Fibroblast of the aortic adventitia (primary cell): ENCODE results near the gene ZCWPW2. TPM values are rescaled to one million over a fixed set of nuclear protein-coding genes. Genes with fewer than 3 reads are reported as not detected.

Experiments used
- DNase-seq: peaks from one replicate; pipeline ENCODE4 v3.0.0-alpha.2; 2010; ENCODE audit warnings: low read depth
- H3K4me3 ChIP-seq: 2 replicates; pipeline ENCODE4 v1.5.1; 2011; ENCODE audit warnings: low read depth, mild to moderate bottlenecking, control low read depth, low read length, moderate library complexity
- total RNA-seq: library from RNA; depleted of rRNA; stranded (reverse); fragments of >200 nt; gene quantifications from 2 replicates; pipeline ENCODE4 v1.2.3, GENCODE V29; 2012; ENCODE audit warnings: low replicate concordance
- TF ChIP-seq, protein P1 (sequence below): IDR thresholded peaks from 2 replicates; pipeline ENCODE4 v1.5.1; 2011; ENCODE audit warnings: mild to moderate bottlenecking, low read length, control low read depth, inconsistent platforms; ENCODE audit not compliant: insufficient read depth

Gene ZCWPW2
- total RNA-seq, 1 donor = 1.2 TPM

DNA sequence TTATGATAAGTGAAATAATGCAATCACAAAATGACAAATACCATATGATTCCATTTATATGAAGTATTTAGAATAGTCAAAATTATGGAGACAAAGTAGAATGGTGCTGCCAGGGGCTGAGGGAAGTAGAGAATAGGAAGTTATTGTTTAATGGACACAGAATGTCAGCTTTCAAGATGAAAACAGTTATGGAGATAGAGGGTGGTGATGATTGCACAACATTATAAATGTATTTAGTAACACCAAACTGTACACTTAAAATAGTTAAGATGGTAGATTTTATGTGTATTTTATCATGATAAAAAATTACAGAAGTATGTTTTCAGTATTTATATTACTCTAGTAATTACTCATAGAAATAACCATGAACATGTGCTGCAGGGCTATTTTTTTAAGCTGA, 100.9 kb downstream of the ZCWPW2 start:
- no peak for DNase-seq
- H3K4me3 ChIP-seq = no peak overlapping the region
- TF ChIP-seq, protein P1, sequence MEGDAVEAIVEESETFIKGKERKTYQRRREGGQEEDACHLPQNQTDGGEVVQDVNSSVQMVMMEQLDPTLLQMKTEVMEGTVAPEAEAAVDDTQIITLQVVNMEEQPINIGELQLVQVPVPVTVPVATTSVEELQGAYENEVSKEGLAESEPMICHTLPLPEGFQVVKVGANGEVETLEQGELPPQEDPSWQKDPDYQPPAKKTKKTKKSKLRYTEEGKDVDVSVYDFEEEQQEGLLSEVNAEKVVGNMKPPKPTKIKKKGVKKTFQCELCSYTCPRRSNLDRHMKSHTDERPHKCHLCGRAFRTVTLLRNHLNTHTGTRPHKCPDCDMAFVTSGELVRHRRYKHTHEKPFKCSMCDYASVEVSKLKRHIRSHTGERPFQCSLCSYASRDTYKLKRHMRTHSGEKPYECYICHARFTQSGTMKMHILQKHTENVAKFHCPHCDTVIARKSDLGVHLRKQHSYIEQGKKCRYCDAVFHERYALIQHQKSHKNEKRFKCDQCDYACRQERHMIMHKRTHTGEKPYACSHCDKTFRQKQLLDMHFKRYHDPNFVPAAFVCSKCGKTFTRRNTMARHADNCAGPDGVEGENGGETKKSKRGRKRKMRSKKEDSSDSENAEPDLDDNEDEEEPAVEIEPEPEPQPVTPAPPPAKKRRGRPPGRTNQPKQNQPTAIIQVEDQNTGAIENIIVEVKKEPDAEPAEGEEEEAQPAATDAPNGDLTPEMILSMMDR = no peak

DNA sequence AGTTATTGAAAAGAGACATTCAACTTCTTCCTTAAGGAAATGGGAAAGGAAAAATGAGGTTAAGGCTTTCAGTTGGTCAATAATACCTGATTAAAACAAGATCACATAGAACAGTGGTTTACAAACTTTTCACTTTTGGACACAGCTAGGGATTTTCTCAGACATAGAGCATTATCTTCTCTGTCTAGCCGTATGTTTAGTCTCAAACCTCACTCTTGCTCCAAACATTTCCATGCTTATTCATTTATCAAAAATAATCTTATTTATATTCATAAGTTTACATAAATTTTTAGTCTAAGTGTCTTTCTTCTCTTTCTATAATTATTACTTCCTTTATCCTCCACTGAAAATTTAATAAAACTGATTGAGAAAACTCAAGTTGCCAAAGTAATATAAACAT, 114.3 kb downstream of the ZCWPW2 start:
- TF ChIP-seq, protein P1 = no peak
- no peak for DNase-seq
- no peak overlapping the region for H3K4me3 ChIP-seq

DNA sequence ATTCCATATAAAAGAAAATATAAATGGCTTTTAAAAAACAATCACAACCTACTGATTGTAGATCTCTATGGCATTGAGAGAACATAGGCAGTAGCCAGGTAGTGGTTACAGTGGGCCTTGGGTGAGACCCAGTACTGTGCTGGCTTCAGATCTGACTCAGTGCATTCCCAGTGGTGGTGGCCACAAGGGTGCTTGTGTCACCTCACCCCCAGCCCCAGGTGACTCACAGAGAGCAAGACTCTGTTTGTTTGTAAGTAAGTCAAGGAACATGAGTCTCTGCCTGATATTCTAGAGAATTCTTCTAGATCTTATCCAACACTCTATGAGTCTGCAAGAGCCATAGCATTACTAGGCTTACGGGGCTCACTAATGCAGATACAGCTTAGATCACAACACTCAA, 118.9 kb downstream of the ZCWPW2 start:
- no peak overlapping the region for H3K4me3 ChIP-seq
- DNase-seq = no peak
- TF ChIP-seq, protein P1 = no peak

DNA sequence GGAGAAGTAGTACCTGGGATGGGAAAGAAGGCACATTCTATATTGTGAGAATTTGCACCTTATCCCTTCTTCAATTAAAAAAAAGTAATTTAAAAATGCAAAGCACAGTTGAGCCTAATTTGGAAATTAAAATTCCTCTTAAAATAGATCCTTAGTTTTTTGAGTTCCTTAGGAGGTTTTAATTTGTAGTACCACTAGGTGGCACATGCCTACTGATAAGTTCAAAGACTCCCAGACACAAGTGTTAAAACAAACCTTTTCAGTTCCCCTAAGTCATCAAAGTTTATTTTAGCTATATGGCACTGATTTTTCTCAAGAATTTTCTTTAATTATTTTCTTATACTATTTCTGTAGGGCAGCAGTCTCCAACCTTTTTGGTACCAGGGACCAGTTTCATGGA, 127.7 kb downstream of the ZCWPW2 start:
- TF ChIP-seq, protein P1 = peak; percentile 63
- DNase-seq = peak; percentile 69
- no peak overlapping the region for H3K4me3 ChIP-seq

DNA sequence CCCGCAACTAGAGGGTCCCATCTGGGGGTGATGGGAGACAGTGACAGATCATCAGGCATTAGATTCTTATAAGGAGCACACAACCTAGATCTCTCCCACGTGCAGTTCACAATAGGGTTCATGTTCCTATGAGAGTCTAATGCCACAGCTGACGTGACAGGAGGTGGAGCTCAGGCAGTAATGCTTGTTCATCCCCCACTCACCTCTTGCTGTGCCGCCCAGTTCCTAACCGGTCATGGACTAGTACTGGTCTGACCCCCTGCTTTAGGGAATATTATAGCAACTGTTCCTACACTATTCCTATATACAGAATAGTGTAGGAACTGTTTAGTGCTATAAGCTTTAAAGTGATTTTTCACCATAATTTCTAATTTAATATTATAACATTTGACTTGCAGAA, 128.2 kb downstream of the ZCWPW2 start:
- DNase-seq = no peak
- no peak overlapping the region for H3K4me3 ChIP-seq
- TF ChIP-seq, protein P1 = no peak

DNA sequence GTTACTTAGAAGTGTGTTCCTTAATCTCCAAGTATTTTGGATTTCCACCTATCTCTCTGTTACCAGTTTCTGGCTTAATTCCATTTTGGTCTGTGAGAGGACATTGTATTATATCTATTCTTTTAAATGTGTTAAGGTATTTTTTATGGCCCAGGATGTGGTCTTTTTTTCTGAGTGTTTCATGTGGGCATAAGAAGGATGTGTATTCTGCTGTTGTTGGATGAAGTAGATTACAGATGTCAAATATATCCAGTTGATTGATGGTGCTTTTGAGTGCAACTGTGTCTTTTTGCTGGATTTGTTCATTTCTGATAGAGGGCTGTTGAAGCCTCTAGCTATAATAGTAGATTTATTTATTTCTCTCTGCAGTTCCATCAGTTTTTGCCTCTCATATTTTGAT, 136.6 kb downstream of the ZCWPW2 start:
- TF ChIP-seq, protein P1 = no peak

DNA sequence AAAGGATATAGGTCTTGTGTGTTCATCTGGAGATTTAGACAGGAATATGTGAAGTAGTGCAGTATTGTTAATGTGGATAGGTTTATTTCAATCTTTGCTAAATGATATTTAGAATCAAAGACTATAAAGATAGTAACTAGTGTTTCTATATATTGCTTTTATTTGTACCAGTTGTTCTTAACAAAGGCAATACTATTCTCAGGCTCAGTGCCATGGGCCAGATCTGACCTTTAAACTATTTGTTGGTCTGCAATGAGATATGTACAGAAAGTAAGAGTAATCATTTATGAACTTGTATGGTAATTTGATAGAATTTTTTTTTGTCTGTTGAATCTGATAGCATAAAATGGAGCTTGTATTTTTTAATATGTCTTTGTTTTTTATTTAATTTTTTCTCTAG, 146.8 kb downstream of the ZCWPW2 start:
- TF ChIP-seq, protein P1 = no peak
- DNase-seq = no peak
- no peak overlapping the region for H3K4me3 ChIP-seq

More for the DNA sequence above, 136.6 kb downstream of the ZCWPW2 start:
- no peak for DNase-seq
- H3K4me3 ChIP-seq = no peak overlapping the region
